K562 (cell line): ENCODE data around the gene MYO1E. TPM values are rescaled to one million over a fixed set of nuclear protein-coding genes. Genes with fewer than 3 reads are reported as not detected.

Experiments used
- ATAC-seq: fragments of 200-7000 bp; cut with Tn5 transposase; 3 replicates; pipeline ENCODE4 v1.9.1; 2020; ENCODE audit warnings: moderate library complexity
- BruUV-seq: library from RNA; stranded (reverse); fragments of 400-500 nt; replicated peaks from 2 replicates; lab custom pipeline; 2021; lab: Mats Ljungman, UMichigan
- CTCF ChIA-PET: fragments of 300-600 bp; formaldehyde crosslinking; extraction: SDS; loops from one replicate; lab custom pipeline; 2021; ENCODE audit warnings: low intra/inter-chr PET ratio; lab: Yijun Ruan, JAX
- POLR2A ChIA-PET: fragments of 300-600, 350-650 bp; sonication (Branson Sonifier 250); formaldehyde crosslinking; extraction: SDS; loops from one replicate; lab custom pipeline; 2021; ENCODE audit warnings: antibody characterized with exemption, inconsistent platforms; lab: Yijun Ruan, JAX
- DNase-seq, 4 experiments: peaks; one replicate each; pipeline versions ENCODE4 v3.0.0 to v3.0.0-alpha.2; 2011 to 2018; ENCODE audit warnings: low spot score in 3 of 4, mixed read lengths in 3 of 4; ENCODE audit errors: extremely low read depth in 1 of 4
- FAIRE-seq: peaks from 2 replicates; lab custom pipeline; 2011; peaks lifted over from hg19 to GRCh38; lab: Jason Lieb, UNC
- H2AFZ ChIP-seq: 2 replicates; pipeline ENCODE4 v1.6.0; 2011; ENCODE audit warnings: low read depth, low read length, control low read depth, inconsistent platforms
- H3K27ac ChIP-seq: fragments of 200-600 bp; 3 replicates; pipeline ENCODE4 v1.8.0; 2011; ENCODE audit warnings: low read depth, mild to moderate bottlenecking, control low read depth, inconsistent platforms, low read length, moderate library complexity, mixed read lengths; ENCODE audit errors: extremely low read depth
- H3K27me3 ChIP-seq, 2 experiments: fragments of 300-600 bp in 1 of 2; 2 replicates in 1 of 2; 3 replicates in 1 of 2; pipeline versions ENCODE4 v1.6.0 to v1.8.0; 2011; ENCODE audit warnings: inconsistent platforms in 2 of 2, low read length in 2 of 2, mild to moderate bottlenecking in 1 of 2, mixed read lengths in 1 of 2, moderate library complexity in 1 of 2; ENCODE audit not compliant: control insufficient read depth in 2 of 2, insufficient read depth in 2 of 2
- H3K36me3 ChIP-seq: fragments of 300-600 bp; 3 replicates; pipeline ENCODE4 v1.8.0; 2011; ENCODE audit warnings: mild to moderate bottlenecking, low read length, inconsistent platforms; ENCODE audit not compliant: control insufficient read depth, insufficient read depth
- H3K4me1 ChIP-seq, 2 experiments: fragments of 200-600 bp in 1 of 2; replicated peaks in 1 of 2; 2 replicates in 1 of 2; 3 replicates in 1 of 2; pipeline versions ENCODE4 v1.5.1 to v1.8.0; 2011; ENCODE audit warnings: inconsistent platforms in 2 of 2, low read length in 2 of 2, mild to moderate bottlenecking in 1 of 2, mixed read lengths in 1 of 2, moderate library complexity in 1 of 2; ENCODE audit not compliant: control insufficient read depth in 2 of 2, insufficient read depth in 2 of 2
- H3K4me2 ChIP-seq: 2 replicates; pipeline ENCODE4 v1.6.1; 2011; ENCODE audit warnings: low read length, control low read depth, inconsistent platforms, mixed read lengths; ENCODE audit not compliant: insufficient read depth
- H3K4me3 ChIP-seq: fragments of 200-600 bp; sonication (generic), shearing (Covaris generic); 2 replicates; pipeline ENCODE4 v1.5.1; 2016; ENCODE audit warnings: control low read depth, inconsistent platforms
- H3K79me2 ChIP-seq: fragments of 200-600 bp; 3 replicates; pipeline ENCODE4 v1.8.0; 2011; ENCODE audit warnings: low read length, inconsistent platforms; ENCODE audit not compliant: control insufficient read depth, insufficient read depth
- H3K9ac ChIP-seq, 2 experiments: 2 replicates each; pipeline versions ENCODE4 v1.6.0 to v1.6.1; 2011; ENCODE audit warnings: low read depth in 2 of 2, low read length in 2 of 2, control low read depth in 1 of 2, inconsistent platforms in 1 of 2, mild to moderate bottlenecking in 1 of 2, mixed read lengths in 1 of 2; ENCODE audit not compliant: insufficient read depth in 1 of 2
- H3K9me1 ChIP-seq: one replicate; pipeline ENCODE4 v1.6.0; 2011; ENCODE audit warnings: inconsistent platforms, mild to moderate bottlenecking, low read length, moderate library complexity; ENCODE audit not compliant: control insufficient read depth, insufficient read depth
- H3K9me3 ChIP-seq: replicated peaks from 2 replicates; pipeline ENCODE4 v1.5.1; 2011; ENCODE audit warnings: low read depth, low read length, inconsistent platforms; ENCODE audit not compliant: control insufficient read depth, insufficient read depth
- H4K20me1 ChIP-seq: replicated peaks from 2 replicates; pipeline ENCODE4 v1.6.1; 2011; ENCODE audit warnings: low read length, inconsistent platforms, mixed read lengths; ENCODE audit not compliant: control insufficient read depth, insufficient read depth
- HDAC1 ChIP-seq, 2 experiments: fragments of 450-650 bp; IDR thresholded peaks; 2 replicates each; pipeline ENCODE4 v1.6.1; 2016 to 2017; ENCODE audit warnings: inconsistent platforms in 1 of 2, mild to moderate bottlenecking in 1 of 2, moderate library complexity in 1 of 2
- PCBP2 ChIP-seq: fragments of 200-400 bp; formaldehyde crosslinking; IDR thresholded peaks from 2 replicates; pipeline ENCODE4 v1.6.1; 2018; ENCODE audit warnings: low read length, low read depth, mild to moderate bottlenecking, moderate library complexity; ENCODE audit not compliant: poor library complexity, severe bottlenecking
- SAFB2 ChIP-seq: fragments of 200-400 bp; formaldehyde crosslinking; IDR thresholded peaks from 2 replicates; pipeline ENCODE4 v1.6.1; 2018; ENCODE audit warnings: borderline replicate concordance, low read length, low read depth, moderate library complexity; ENCODE audit not compliant: severe bottlenecking
- WGBS: fragments of 100-300 bp; shearing (Covaris generic); methylation state at CpG from one replicate; pipeline ENCODE4 v1.1.6; 2016; ENCODE audit warnings: low coverage, mixed read lengths; ENCODE audit not compliant: insufficient coverage; ENCODE audit errors: missing lambda C conversion rate; 5-methylcytosine and 5-hydroxymethylcytosine counted together
- in situ Hi-C: fragments of 300-500 bp; cut with MboI; formaldehyde crosslinking; loops from 4 replicates; pipeline ENCODE4 v1.15.0; 2018; ENCODE audit warnings: inconsistent platforms, mixed read lengths
- intact Hi-C: fragments of 100-400 bp; cut with micrococcal nuclease; formaldehyde crosslinking; loops from 2 replicates; pipeline ENCODE4 v1.14.2; 2022
- polyA plus RNA-seq, 8 experiments: library from polyadenylated mRNA; depleted of rRNA in 4 of 8; stranded (reverse) in 5 of 8; unstranded in 3 of 8; fragments of >200 nt; fragmentation: Nextera tagmentation in 2 of 8; fragmentation: Illumina TruSeq in 1 of 8; extraction: Ambion mirVana in 2 of 8; extraction: Trizol in 1 of 8; gene quantifications; 2 replicates each; pipeline versions ENCODE4 v1.2.1 to v1.2.3, GENCODE V29; 2011 to 2014; ENCODE audit warnings: inconsistent platforms in 1 of 8, missing spikeins in 1 of 8
- total RNA-seq, 7 experiments: library from RNA; depleted of rRNA in 6 of 7; stranded (reverse); fragments of >200 nt in 6 of 7; fragmentation: Illumina TruSeq in 2 of 7; extraction: Trizol in 2 of 7; gene quantifications; 2 replicates each; pipeline versions ENCODE4 v1.2.1 to v1.2.3, GENCODE V29; 2011 to 2021; ENCODE audit warnings: low replicate concordance in 1 of 7
- TF ChIP-seq, protein P1 (sequence below): fragments of 450-650 bp; formaldehyde crosslinking; IDR thresholded peaks from 2 replicates; pipeline ENCODE4 v1.4.0; 2022; ENCODE audit warnings: missing genetic modification characterization

The MYO1E gene
- total and polyA plus RNA-seq, 9 of the 15 experiments (the other 6 are each of a cell fraction or from before 2014, with no cell fraction given): under 0.01 to 0.44 (median 0.01) TPM; not detected in 6

DNA sequence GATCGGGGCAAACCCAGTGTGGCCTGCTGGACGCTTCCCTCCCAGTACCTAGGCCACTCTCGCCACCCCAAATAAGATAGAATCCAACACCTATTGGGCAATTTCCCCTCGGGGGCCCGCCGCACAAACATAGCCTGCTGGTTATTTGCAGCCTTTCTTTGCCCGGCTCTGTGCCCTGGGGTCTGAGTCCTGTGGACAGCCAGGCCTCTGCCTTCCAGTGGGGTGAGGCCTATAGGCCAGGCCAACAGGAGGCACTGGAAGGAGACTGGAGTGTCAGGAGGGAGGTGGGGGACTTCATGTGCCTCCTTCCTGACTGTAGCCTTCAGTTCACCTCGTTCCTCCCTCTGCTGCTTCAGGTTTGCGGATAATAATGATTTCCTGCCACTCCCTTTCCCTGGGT lies 213.5 kb downstream of the MYO1E start:
- CTCF ChIA-PET: no interaction called here

DNA sequence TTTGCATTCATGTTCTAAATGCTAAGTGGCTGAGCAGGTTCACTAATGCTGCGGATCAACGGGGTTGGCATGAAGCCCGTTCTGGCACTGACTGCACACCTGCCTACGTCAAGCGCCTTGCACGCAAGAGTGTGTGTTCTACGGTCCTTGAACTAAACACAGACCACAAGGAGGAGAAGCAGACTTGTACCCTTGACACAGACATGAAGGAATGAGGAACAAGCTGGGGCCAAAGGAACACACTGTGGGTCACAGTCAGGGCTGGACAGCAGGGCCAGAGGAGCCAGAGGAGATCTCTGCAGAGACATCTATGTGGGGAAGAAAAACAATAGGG lies 214.0 kb downstream of the MYO1E start:
- H3K4me2 ChIP-seq: no peak overlapping the region
- ChIA-PET CTCF (no interaction called here), POLR2A (interaction anchor here (0.6 kb wide), 1 partner anchor 69 kb away, joined by 3 read pairs; no protein-coding TSS in a partner anchor)
- WGBS: 19% methylated on average over 7 of the region's 7 CpGs
- no peak overlapping the region for H3K27ac ChIP-seq
- no peaks in the 10 kb centered on the region for H3K36me3 ChIP-seq
- no peaks in the 10 kb centered on the region for H3K79me2 ChIP-seq
- H3K27me3 ChIP-seq: peaks cover 28 to 58% of the 10 kb centered on the region in 2 experiments
- no TSS peak for BruUV-seq
- in situ Hi-C loops (loop anchor here (10.0 kb wide), 1 partner anchor 934 kb away; no protein-coding TSS in a partner anchor), intact Hi-C loops (no loop called here)
- H2AFZ ChIP-seq: no peak overlapping the region
- 0 out of 2 replicates have a peak, but pooled peaks cover 4% of the 10 kb centered on the region for H4K20me1 ChIP-seq
- H3K9me1 ChIP-seq: no peaks in the 10 kb centered on the region
- H3K9me3 ChIP-seq: no peaks in the 10 kb centered on the region; the same call in 1 of the 2 replicates
- ATAC-seq: no peak
- DNase-seq: no peak
- no peak overlapping the region for H3K9ac ChIP-seq
- no peak overlapping the region for H3K4me3 ChIP-seq
- FAIRE-seq: no peak
- H3K4me1 ChIP-seq: peaks cover 0 to 4% of the 10 kb centered on the region in 2 experiments; a peak in 1 of 5 replicates

More for the DNA sequence above, 213.5 kb downstream of the MYO1E start:
- intact Hi-C loops (no loop called here), in situ Hi-C loops (loop anchor here (10.0 kb wide), 1 partner anchor 934 kb away; no protein-coding TSS in a partner anchor)
- FAIRE-seq (no peak), DNase-seq (no peak), ATAC-seq (peak; percentile 44; the same call in 1 of the 3 replicates)
- no peak overlapping the region for H2AFZ ChIP-seq
- no peak overlapping the region for H3K4me2 ChIP-seq
- 27% methylated on average over 9 of the region's 9 CpGs for WGBS
- H3K4me1 ChIP-seq: peaks cover 0 to 4% of the 10 kb centered on the region in 2 experiments; a peak in 1 of 5 replicates
- H3K36me3 ChIP-seq: no peaks in the 10 kb centered on the region
- no peak overlapping the region for H3K4me3 ChIP-seq
- H4K20me1 ChIP-seq: 0 out of 2 replicates have a peak, but pooled peaks cover 4% of the 10 kb centered on the region
- no peak overlapping the region for H3K9ac ChIP-seq
- H3K79me2 ChIP-seq: no peaks in the 10 kb centered on the region
- H3K27ac ChIP-seq: no peak overlapping the region
- POLR2A ChIA-PET: no interaction called here
- H3K9me1 ChIP-seq: no peaks in the 10 kb centered on the region
- TF ChIP-seq PCBP2 (no peak), SAFB2 (no peak), HDAC1 (IDR thresholded peaks at IDR 0.05) (no peak)
- TF ChIP-seq, protein P1, sequence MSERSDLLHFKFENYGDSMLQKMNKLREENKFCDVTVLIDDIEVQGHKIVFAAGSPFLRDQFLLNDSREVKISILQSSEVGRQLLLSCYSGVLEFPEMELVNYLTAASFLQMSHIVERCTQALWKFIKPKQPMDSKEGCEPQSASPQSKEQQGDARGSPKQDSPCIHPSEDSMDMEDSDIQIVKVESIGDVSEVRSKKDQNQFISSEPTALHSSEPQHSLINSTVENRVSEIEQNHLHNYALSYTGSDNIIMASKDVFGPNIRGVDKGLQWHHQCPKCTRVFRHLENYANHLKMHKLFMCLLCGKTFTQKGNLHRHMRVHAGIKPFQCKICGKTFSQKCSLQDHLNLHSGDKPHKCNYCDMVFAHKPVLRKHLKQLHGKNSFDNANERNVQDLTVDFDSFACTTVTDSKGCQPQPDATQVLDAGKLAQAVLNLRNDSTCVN (CRISPR knock-in tag): no peak
- TF ChIP-seq, all 486 proteins: peak for 0
- BruUV-seq: no TSS peak
- Histone ChIP-seq H3K27me3 (peaks cover 23 to 54% of the 10 kb centered on the region in 2 experiments), H3K9me3 (no peaks in the 10 kb centered on the region; the same call in 1 of the 2 replicates)
